H1 (cell line): Measurements from ENCODE around the gene PPP1R27. TPM values are rescaled to one million over a fixed set of nuclear protein-coding genes. Genes with fewer than 3 reads are reported as not detected.

Experiments used
- CTCF ChIA-PET: fragments of 300-600 bp; sonication (Branson Sonifier 250); formaldehyde crosslinking; loops from one replicate; lab custom pipeline; 2021; ENCODE audit not compliant: partially characterized antibody; lab: Charles Lee
- POLR2A ChIA-PET: fragments of 300-600 bp; sonication (Branson Sonifier 250); formaldehyde crosslinking; loops from one replicate; lab custom pipeline; 2021; ENCODE audit warnings: inconsistent platforms; ENCODE audit not compliant: partially characterized antibody; lab: Charles Lee
- DNase-seq, 2 experiments: peaks; one replicate each; pipeline versions ENCODE4 v3.0.0 to v3.0.0-alpha.2; 2010 to 2022; ENCODE audit warnings: low spot score in 2 of 2, low read depth in 1 of 2, mixed read lengths in 1 of 2
- FAIRE-seq: peaks from 2 replicates; lab custom pipeline; 2011; peaks lifted over from hg19 to GRCh38; lab: Jason Lieb, UNC
- H2AFZ ChIP-seq: 2 replicates; pipeline ENCODE4 v1.8.1; 2012; ENCODE audit warnings: low read length, inconsistent platforms
- H2AK5ac ChIP-seq: 2 replicates; pipeline ENCODE4 v1.6.1; 2013; ENCODE audit warnings: low read depth, low read length
- H2BK120ac ChIP-seq: replicated peaks from 2 replicates; pipeline ENCODE3; 2013; ENCODE audit warnings: low read depth, low read length, inconsistent platforms
- H2BK12ac ChIP-seq: 2 replicates; pipeline ENCODE4 v1.6.1; 2013; ENCODE audit warnings: low read depth, low read length
- H2BK15ac ChIP-seq: 2 replicates; pipeline ENCODE4 v1.6.1; 2013; ENCODE audit warnings: low read length
- H2BK20ac ChIP-seq: 2 replicates; pipeline ENCODE4 v1.6.1; 2013; ENCODE audit warnings: low read length
- H2BK5ac ChIP-seq: 2 replicates; pipeline ENCODE4 v1.6.1; 2013; ENCODE audit warnings: low read depth, low read length
- H3K14ac ChIP-seq: 2 replicates; pipeline ENCODE4 v1.6.1; 2013; ENCODE audit warnings: inconsistent platforms; ENCODE audit not compliant: insufficient read length
- H3K18ac ChIP-seq: 2 replicates; pipeline ENCODE4 v1.6.1; 2013; ENCODE audit warnings: low read length; ENCODE audit errors: extremely low read depth
- H3K23ac ChIP-seq: 2 replicates; pipeline ENCODE4 v1.6.1; 2013; ENCODE audit warnings: inconsistent platforms; ENCODE audit not compliant: insufficient read length
- H3K23me2 ChIP-seq: 2 replicates; pipeline ENCODE4 v1.6.1; 2013; ENCODE audit warnings: low read depth, low read length
- H3K27ac ChIP-seq: 2 replicates; pipeline ENCODE4 v1.6.1; 2011; ENCODE audit warnings: low read depth, low read length, inconsistent platforms
- H3K27me3 ChIP-seq, 4 experiments: replicated peaks in 1 of 4; 1 replicate in 1 of 4; 2 replicates in 3 of 4; pipeline versions ENCODE4 v1.6.1 to v1.8.1; 2011 to 2013; ENCODE audit warnings: low read length in 3 of 4, mild to moderate bottlenecking in 3 of 4, inconsistent platforms in 2 of 4, mixed read lengths in 2 of 4, moderate library complexity in 1 of 4; ENCODE audit not compliant: control insufficient read depth in 3 of 4, insufficient read depth in 3 of 4; ENCODE audit errors: extremely low read depth in 1 of 4
- H3K36me3 ChIP-seq, 4 experiments: 2 replicates each; pipeline versions ENCODE4 v1.6.1 to v1.8.1; 2011 to 2013; ENCODE audit warnings: mild to moderate bottlenecking in 4 of 4, low read length in 3 of 4, moderate library complexity in 2 of 4, control low read depth in 1 of 4, inconsistent platforms in 1 of 4; ENCODE audit not compliant: insufficient read depth in 4 of 4, control insufficient read depth in 2 of 4
- H3K4ac ChIP-seq: replicated peaks from 2 replicates; pipeline ENCODE3; 2013; ENCODE audit warnings: low read length, low read depth, mixed read lengths, inconsistent platforms; ENCODE audit not compliant: insufficient read length
- H3K4me1 ChIP-seq, 4 experiments: replicated peaks in 1 of 4; 1 replicate in 1 of 4; 2 replicates in 3 of 4; pipeline versions ENCODE4 v1.6.1 to v1.8.1; 2011 to 2013; ENCODE audit warnings: low read length in 3 of 4, inconsistent platforms in 2 of 4, mixed read lengths in 1 of 4; ENCODE audit not compliant: insufficient read depth in 4 of 4, control insufficient read depth in 3 of 4
- H3K4me2 ChIP-seq, 2 experiments: 2 replicates each; pipeline versions ENCODE4 v1.6.1 to v1.8.1; 2011 to 2013; ENCODE audit warnings: low read depth in 2 of 2, low read length in 2 of 2, control low read depth in 1 of 2, inconsistent platforms in 1 of 2, mild to moderate bottlenecking in 1 of 2; ENCODE audit not compliant: insufficient read depth in 1 of 2
- H3K4me3 ChIP-seq, 4 experiments: fragments of 200-600, 300-600 bp in 1 of 4; sonication (generic), shearing (Covaris generic), sonication (Bioruptor Twin) in 1 of 4; 2 replicates each; pipeline versions ENCODE4 v1.5.1 to v1.8.1; 2011 to 2016; ENCODE audit warnings: low read length in 4 of 4, low read depth in 3 of 4, control low read depth in 2 of 4, inconsistent platforms in 2 of 4, mild to moderate bottlenecking in 2 of 4, mixed read lengths in 1 of 4, moderate library complexity in 1 of 4; ENCODE audit not compliant: insufficient read depth in 2 of 4; ENCODE audit errors: extremely low read depth in 1 of 4
- H3K56ac ChIP-seq: replicated peaks from 2 replicates; pipeline ENCODE3; 2013; ENCODE audit warnings: low read depth, mild to moderate bottlenecking, mixed read lengths, low read length, inconsistent platforms; ENCODE audit not compliant: insufficient read length
- H3K79me1 ChIP-seq: 2 replicates; pipeline ENCODE4 v1.6.1; 2013; ENCODE audit warnings: low read depth, low read length, control low read depth
- H3K79me2 ChIP-seq, 2 experiments: 2 replicates each; pipeline versions ENCODE4 v1.6.1 to v1.8.1; 2012 to 2013; ENCODE audit warnings: low read length in 2 of 2, mild to moderate bottlenecking in 2 of 2, inconsistent platforms in 1 of 2; ENCODE audit not compliant: insufficient read depth in 2 of 2, control insufficient read depth in 1 of 2
- H3K9ac ChIP-seq, 4 experiments: replicated peaks in 1 of 4; 1 replicate in 1 of 4; 2 replicates in 3 of 4; pipeline versions ENCODE4 v1.6.1 to v1.8.1; 2011 to 2013; ENCODE audit warnings: low read depth in 3 of 4, low read length in 3 of 4, control low read depth in 2 of 4, mild to moderate bottlenecking in 2 of 4, moderate library complexity in 2 of 4, inconsistent platforms in 1 of 4; ENCODE audit errors: extremely low read depth in 1 of 4
- H3K9me3 ChIP-seq, 2 experiments: 2 replicates each; pipeline versions ENCODE4 v1.6.1 to v1.8.1; 2012 to 2013; ENCODE audit warnings: mild to moderate bottlenecking in 2 of 2, moderate library complexity in 2 of 2, control low read depth in 1 of 2, inconsistent platforms in 1 of 2, low read depth in 1 of 2, low read length in 1 of 2, mixed read lengths in 1 of 2; ENCODE audit not compliant: insufficient read depth in 2 of 2
- H4K20me1 ChIP-seq, 2 experiments: replicated peaks in 1 of 2; 2 replicates each; pipeline versions ENCODE3 to v1.8.1; 2011 to 2013; ENCODE audit warnings: inconsistent platforms in 2 of 2, low read length in 2 of 2, mild to moderate bottlenecking in 1 of 2; ENCODE audit not compliant: insufficient read depth in 2 of 2, control insufficient read depth in 1 of 2
- H4K5ac ChIP-seq: 2 replicates; pipeline ENCODE4 v1.6.1; 2013; ENCODE audit warnings: low read length, low read depth, mixed read lengths, inconsistent platforms; ENCODE audit not compliant: insufficient read length
- H4K8ac ChIP-seq: 2 replicates; pipeline ENCODE4 v1.8.0; 2013; ENCODE audit warnings: mild to moderate bottlenecking, moderate library complexity, low read length, inconsistent platforms; ENCODE audit not compliant: insufficient read depth; ENCODE audit errors: extremely low read depth
- H4K91ac ChIP-seq: replicated peaks from 2 replicates; pipeline ENCODE3; 2013; ENCODE audit warnings: low read length, mixed read lengths, inconsistent platforms; ENCODE audit not compliant: insufficient read length
- CEBPB ChIP-seq: IDR thresholded peaks from 2 replicates; pipeline ENCODE4 v1.6.1; 2012; ENCODE audit warnings: low read depth, low read length
- CHD1 ChIP-seq: IDR thresholded peaks from 2 replicates; pipeline ENCODE4 v1.6.1; 2012; ENCODE audit warnings: low read depth, low read length, improper control_type of control experiment
- CTBP2 ChIP-seq: IDR thresholded peaks from 2 replicates; pipeline ENCODE4 v1.7.0; 2011; ENCODE audit warnings: borderline replicate concordance, mild to moderate bottlenecking, moderate library complexity, mixed read lengths, low read length; ENCODE audit not compliant: insufficient read depth, insufficient read length
- E2F6 ChIP-seq: IDR thresholded peaks from 2 replicates; pipeline ENCODE4 v1.6.1; 2012; ENCODE audit warnings: inconsistent platforms
- GTF2F1 ChIP-seq: IDR thresholded peaks from 2 replicates; pipeline ENCODE4 v1.6.1; 2012; ENCODE audit warnings: low read depth, low read length, improper control_type of control experiment, borderline replicate concordance
- KDM1A ChIP-seq: fragments of 200-600, 300-600 bp; sonication (generic); IDR thresholded peaks from 2 replicates; pipeline ENCODE4 v1.7.1; 2016; ENCODE audit warnings: mild to moderate bottlenecking, low read length, borderline replicate concordance
- RAD21 ChIP-seq, 2 experiments: IDR thresholded peaks in 1 of 2; conservative IDR thresholded peaks in 1 of 2; 2 replicates each; pipeline ENCODE4 v1.6.1; 2011; ENCODE audit warnings: low read depth in 2 of 2, low read length in 2 of 2, improper control_type of control experiment in 1 of 2, inconsistent platforms in 1 of 2, mild to moderate bottlenecking in 1 of 2, moderate library complexity in 1 of 2
- RNF2 ChIP-seq: fragments of 200-900, 300-1000 bp; sonication (generic); IDR thresholded peaks from 2 replicates; pipeline ENCODE4 v1.7.1; 2016; ENCODE audit warnings: borderline replicate concordance, low read depth, mild to moderate bottlenecking, antibody characterized with exemption, low read length; ENCODE audit not compliant: poor library complexity, severe bottlenecking; ENCODE audit errors: missing control alignments
- WGBS, 2 experiments: shearing (Covaris generic) in 1 of 2; methylation state at CpG; one replicate each; pipeline versions ENCODE4 v1.1.6 to v1.1.7; 2013 to 2015; ENCODE audit warnings: low lambda C conversion rate in 2 of 2, mixed read lengths in 2 of 2, inconsistent platforms in 1 of 2, low coverage in 1 of 2, missing lambda C conversion rate in 1 of 2; ENCODE audit not compliant: insufficient replicate concordance in 2 of 2, insufficient coverage in 1 of 2, insufficient read length in 1 of 2; ENCODE audit errors: extremely low coverage in 1 of 2, missing lambda C conversion rate in 1 of 2; 5-methylcytosine and 5-hydroxymethylcytosine counted together
- polyA plus RNA-seq, 7 experiments: library from polyadenylated mRNA; depleted of rRNA in 3 of 7; stranded (reverse) in 5 of 7; unstranded in 2 of 7; fragments of >200 nt in 5 of 7; fragments of 200-250 nt in 2 of 7; gene quantifications; 1 replicate in 5 of 7; 2 replicates in 1 of 7; 4 replicates in 1 of 7; pipeline versions ENCODE4 v1.2.1 to v1.2.3, GENCODE V29; 2011 to 2013; ENCODE audit warnings: missing spikeins in 2 of 7, mixed read lengths in 2 of 7
- total RNA-seq: library from RNA; stranded (reverse); fragmentation: NEBNext Ultra II Directional; extraction: Animal tissue kit (Norgen Biotek cat#: 25700); gene quantifications from 2 replicates; pipeline ENCODE4 v1.2.1, GENCODE V29; 2021
- TF ChIP-seq, protein P1 (sequence below), 3 experiments: IDR thresholded peaks; 1 replicate in 2 of 3; 2 replicates in 1 of 3; pipeline versions ENCODE4 v1.5.1 to v1.6.1; 2011; ENCODE audit warnings: low read length in 3 of 3, mild to moderate bottlenecking in 3 of 3, inconsistent platforms in 2 of 3, low read depth in 1 of 3, moderate library complexity in 1 of 3; ENCODE audit not compliant: insufficient read depth in 1 of 3; ENCODE audit errors: control extremely low read depth in 1 of 3

The PPP1R27 gene
- total and polyA plus RNA-seq, 2 of the 8 experiments (the other 6 are each of a cell fraction or from before 2014, with no cell fraction given): 0.27 TPM; not detected in 1

DNA sequence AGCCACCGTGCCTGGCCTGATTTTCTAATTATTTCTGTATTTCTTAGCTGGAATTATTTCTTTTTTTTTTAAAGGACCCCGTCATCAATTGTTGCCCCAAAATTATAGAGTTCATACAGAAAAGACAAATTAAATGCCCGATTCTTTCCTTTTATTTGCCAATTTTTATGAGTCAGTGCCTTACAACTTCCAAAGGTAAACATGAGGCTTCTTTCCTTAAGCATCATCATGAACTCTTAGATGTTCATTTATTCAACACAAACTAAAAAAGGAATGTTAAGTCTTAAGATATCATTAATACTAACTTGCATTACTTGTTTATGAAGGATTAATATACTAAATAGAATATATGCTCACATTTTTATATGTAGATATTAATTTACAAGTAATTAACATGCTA, 43.4 kb upstream of the PPP1R27 start:
- no peak for FAIRE-seq
- H4K91ac ChIP-seq: no peak overlapping the region
- TF ChIP-seq E2F6 (no peak), RNF2 (no peak), RAD21 (IDR thresholded peaks at IDR 0.05 in 1 of 2, conservative IDR thresholded peaks at IDR 0.05 in 1 of 2; ENCODE audit: low read depth in 2 of 2, low read length in 2 of 2) (no peak), CTBP2 (no peak), GTF2F1 (no peak), CEBPB (no peak), CHD1 (no peak), KDM1A (no peak)
- TF ChIP-seq, protein P1, sequence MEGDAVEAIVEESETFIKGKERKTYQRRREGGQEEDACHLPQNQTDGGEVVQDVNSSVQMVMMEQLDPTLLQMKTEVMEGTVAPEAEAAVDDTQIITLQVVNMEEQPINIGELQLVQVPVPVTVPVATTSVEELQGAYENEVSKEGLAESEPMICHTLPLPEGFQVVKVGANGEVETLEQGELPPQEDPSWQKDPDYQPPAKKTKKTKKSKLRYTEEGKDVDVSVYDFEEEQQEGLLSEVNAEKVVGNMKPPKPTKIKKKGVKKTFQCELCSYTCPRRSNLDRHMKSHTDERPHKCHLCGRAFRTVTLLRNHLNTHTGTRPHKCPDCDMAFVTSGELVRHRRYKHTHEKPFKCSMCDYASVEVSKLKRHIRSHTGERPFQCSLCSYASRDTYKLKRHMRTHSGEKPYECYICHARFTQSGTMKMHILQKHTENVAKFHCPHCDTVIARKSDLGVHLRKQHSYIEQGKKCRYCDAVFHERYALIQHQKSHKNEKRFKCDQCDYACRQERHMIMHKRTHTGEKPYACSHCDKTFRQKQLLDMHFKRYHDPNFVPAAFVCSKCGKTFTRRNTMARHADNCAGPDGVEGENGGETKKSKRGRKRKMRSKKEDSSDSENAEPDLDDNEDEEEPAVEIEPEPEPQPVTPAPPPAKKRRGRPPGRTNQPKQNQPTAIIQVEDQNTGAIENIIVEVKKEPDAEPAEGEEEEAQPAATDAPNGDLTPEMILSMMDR (IDR thresholded peaks at IDR 0.05; ENCODE audit: control extremely low read depth in 1 of 3, insufficient read depth in 1 of 3, low read depth in 1 of 3, low read length in 3 of 3): no peak

More for the DNA sequence above, 43.4 kb upstream of the PPP1R27 start:
- H2AK5ac ChIP-seq: no peak overlapping the region
- H3K4me2 ChIP-seq: no peak overlapping the region
- 94% methylated on average over 3 of the region's 3 CpGs; no CpG with 5 or more reads in 1 of the 2 experiments for WGBS, 2 experiments
- H2BK5ac ChIP-seq: no peak overlapping the region
- no peak overlapping the region for H2BK20ac ChIP-seq
- ChIA-PET CTCF (interaction anchor here (0.6 kb wide), 1 partner anchor 70 kb away, joined by 3 read pairs; no protein-coding TSS in a partner anchor), POLR2A (interaction anchor here (0.7 to 10.5 kb wide), 4 partner anchors 10 to 857 kb away, joined by 3 to 151 read pairs (median 12); partner anchors contain the start of genes ALYREF, ANAPC11, ARL16 and HGS)
- no peak overlapping the region for H2BK15ac ChIP-seq
- DNase-seq: no peak
- H3K27ac ChIP-seq: no peak overlapping the region
- no peaks in the 10 kb centered on the region for H3K9me3 ChIP-seq
- H2BK12ac ChIP-seq: no peak overlapping the region
- no peak overlapping the region for H3K9ac ChIP-seq
- no peaks in the 10 kb centered on the region for H3K27me3 ChIP-seq
- no peaks in the 10 kb centered on the region for H3K4me1 ChIP-seq
- H2AFZ ChIP-seq: no peak overlapping the region
- H3K36me3 ChIP-seq: peaks cover 4 to 19% (median 6%) of the 10 kb centered on the region in 4 experiments; a peak in 6 of 8 replicates
- H4K8ac ChIP-seq: no peak overlapping the region
- no peaks in the 10 kb centered on the region for H3K23me2 ChIP-seq
- no peak overlapping the region for H3K14ac ChIP-seq
- no peaks in the 10 kb centered on the region for H3K79me1 ChIP-seq
- no peaks in the 10 kb centered on the region for H4K20me1 ChIP-seq
- no peak overlapping the region for H3K4me3 ChIP-seq
- H4K5ac ChIP-seq: no peak overlapping the region
- no peak overlapping the region for H2BK120ac ChIP-seq
- H3K4ac ChIP-seq: no peak overlapping the region
- no peak overlapping the region for H3K56ac ChIP-seq
- no peak overlapping the region for H3K23ac ChIP-seq
- no peaks in the 10 kb centered on the region for H3K79me2 ChIP-seq
- H3K18ac ChIP-seq: no peak overlapping the region
